GM19395 (cell line): ENCODE results near the gene CHPF.
A peak's percentile ranks its signal among the peaks of the same experiment; 100 is the strongest.

Experiments
- ATAC-seq: cut with Tn5 transposase; IDR thresholded peaks from one replicate; pipeline ENCODE4 v1.9.1; 2021; ENCODE audit warnings: mild to moderate bottlenecking, moderate library complexity; ENCODE audit not compliant: unreplicated experiment

The CHPF gene, protein sequence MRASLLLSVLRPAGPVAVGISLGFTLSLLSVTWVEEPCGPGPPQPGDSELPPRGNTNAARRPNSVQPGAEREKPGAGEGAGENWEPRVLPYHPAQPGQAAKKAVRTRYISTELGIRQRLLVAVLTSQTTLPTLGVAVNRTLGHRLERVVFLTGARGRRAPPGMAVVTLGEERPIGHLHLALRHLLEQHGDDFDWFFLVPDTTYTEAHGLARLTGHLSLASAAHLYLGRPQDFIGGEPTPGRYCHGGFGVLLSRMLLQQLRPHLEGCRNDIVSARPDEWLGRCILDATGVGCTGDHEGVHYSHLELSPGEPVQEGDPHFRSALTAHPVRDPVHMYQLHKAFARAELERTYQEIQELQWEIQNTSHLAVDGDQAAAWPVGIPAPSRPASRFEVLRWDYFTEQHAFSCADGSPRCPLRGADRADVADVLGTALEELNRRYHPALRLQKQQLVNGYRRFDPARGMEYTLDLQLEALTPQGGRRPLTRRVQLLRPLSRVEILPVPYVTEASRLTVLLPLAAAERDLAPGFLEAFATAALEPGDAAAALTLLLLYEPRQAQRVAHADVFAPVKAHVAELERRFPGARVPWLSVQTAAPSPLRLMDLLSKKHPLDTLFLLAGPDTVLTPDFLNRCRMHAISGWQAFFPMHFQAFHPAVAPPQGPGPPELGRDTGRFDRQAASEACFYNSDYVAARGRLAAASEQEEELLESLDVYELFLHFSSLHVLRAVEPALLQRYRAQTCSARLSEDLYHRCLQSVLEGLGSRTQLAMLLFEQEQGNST

GRCh38 chr2:219543596-219544358 is at the start of gene CHPF, which contains the start of gene TMEM198:
CHPF (minus strand) TSS chr2:219543809; CDS start chr2:219543538, 271 bp downstream.
TMEM198 (plus strand) TSS chr2:219544028; CDS start chr2:219544728, 700 bp downstream.
- peak; percentile 77 for ATAC-seq

DNA sequence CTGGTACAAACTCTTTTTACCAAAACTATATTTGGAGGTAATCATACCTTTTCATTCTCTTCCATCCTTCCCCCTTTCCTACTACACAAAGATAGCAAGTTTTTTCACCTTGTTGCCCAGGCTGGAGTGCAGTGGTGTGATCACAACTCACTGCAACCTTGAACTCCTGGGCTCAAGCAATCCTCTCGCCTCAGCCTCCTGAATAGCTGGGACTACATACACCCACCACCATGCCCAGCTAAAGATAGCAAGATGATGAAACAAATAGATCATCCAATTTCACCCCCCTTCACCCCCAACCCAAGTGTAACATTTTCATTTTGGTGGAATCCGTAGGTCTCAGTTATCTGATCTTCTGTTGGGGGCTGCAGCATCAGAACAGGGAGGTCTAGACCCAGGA is 49.5 kb upstream of the CHPF start:
- ATAC-seq: no peak

GRCh38 chr2:219592736-219593135 is 49.1 kb upstream of the CHPF start:
- no peak for ATAC-seq

GRCh38 chr2:219591091-219591490 is 47.5 kb upstream of the CHPF start:
- ATAC-seq: no peak

- ATAC-seq: no peak
These were observed 37.7 kb upstream of the CHPF start for GRCh38 chr2:219581346-219581745.

- no peak for ATAC-seq
These were observed 35.4 kb upstream of the CHPF start for GRCh38 chr2:219578811-219579613.

DNA sequence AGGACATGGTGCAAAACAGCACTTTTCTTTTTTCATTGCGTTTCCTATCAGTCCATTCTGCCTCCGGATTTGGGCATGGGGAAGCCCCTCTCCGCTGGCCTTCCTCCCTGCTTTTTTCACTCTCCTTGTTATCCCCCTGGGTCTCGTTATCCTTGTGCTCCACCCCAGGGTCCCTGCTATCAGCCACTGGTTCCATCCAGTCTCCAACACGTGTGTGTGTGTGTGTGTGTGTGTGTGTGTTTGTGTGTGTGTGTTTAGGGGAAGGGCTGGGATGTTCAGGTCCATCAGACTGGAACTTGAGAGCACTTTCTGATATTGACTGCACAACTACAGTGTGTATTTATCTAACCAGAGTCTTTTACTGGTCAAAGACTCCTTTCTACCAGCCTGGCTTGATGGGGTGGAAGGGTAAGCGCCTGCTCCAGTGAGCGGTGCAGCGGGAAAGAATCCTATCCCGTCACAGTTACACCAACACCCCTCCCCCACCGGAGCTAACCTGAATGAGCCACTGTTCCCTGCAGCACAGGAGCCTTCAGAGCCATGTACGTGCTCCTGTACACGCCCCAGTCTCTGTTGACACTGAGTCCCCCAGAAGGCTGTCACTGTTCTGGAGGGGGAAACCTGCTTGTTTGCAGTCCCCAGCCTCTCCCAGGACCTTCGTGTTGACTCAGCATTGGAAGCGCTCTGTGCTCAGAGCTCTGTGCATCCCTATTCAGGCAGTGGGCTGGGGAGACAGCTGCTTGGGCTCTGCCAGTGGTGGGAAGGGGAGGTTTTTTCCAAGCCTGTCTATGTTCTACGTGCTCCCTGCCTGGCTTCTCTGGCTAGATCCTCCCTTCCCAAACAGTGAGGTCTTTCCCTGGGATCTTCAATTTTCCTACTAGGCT is 33.1 kb upstream of the CHPF start:
- no peak for ATAC-seq

DNA sequence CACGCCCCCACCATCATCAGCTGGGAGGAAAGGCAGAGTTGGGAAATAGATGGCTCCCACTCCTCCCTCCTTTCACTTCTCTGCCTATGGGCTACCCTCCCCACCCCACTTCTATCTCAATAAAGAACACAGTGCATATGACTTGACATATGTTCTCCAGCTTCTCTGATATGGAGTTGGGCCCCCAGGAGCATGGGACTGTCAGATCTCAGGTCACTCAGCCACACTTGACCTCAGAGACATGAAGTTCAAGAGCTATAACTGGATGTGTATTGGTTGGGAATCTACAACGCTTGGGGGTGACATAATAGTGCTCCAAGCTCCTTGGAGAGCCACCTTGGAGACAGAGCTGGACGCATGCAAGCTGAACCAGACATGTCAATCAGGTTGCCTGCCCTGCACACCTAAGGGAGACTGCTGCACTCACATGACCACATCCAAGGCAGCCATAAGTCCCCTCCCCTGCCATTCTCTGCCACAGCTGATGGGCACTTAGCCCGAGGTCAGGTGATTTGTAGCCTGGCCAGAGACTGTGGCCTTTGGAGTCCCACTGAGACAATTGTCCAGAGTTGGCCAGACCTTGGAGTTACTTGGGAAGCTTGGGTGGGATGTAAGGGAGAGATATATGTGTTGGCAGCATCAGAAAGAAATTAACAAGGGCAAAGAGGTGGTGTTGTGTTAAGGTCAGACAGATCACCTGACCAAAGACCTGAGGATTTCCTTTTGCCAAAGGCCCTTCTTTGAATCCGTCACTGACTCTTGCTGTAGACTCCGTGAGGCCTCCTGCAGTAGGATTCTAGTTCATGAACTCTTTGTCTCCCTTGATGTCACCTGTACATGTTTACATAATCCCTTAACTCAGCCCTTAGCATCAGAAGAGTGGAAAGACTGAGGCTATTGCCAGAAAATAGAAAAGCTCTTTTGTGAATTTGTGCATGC is 32.2 kb upstream of the CHPF start:
- ATAC-seq: no peak

- ATAC-seq: no peak
These were observed 31.1 kb upstream of the CHPF start for GRCh38 chr2:219574484-219575311.

DNA sequence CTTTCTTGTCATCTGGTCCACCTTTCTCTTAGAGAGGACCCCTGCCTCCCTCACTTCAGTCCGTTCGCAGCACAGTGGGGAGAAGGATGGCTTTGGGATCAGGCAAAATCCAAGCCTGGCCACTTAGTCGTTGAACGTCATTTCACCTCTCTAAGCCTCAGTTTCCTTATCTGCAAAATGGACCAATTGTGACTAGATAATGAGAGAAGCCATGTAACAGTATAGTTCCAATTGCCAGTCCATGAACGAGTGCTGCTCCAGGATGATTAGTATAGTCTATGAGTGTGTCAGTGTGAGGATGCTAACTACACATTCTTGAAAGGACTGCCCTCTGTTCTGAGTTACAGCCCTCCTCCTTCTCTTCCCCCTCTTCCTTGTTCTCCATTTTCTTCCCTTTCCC is 29.6 kb upstream of the CHPF start:
- ATAC-seq: no peak

DNA sequence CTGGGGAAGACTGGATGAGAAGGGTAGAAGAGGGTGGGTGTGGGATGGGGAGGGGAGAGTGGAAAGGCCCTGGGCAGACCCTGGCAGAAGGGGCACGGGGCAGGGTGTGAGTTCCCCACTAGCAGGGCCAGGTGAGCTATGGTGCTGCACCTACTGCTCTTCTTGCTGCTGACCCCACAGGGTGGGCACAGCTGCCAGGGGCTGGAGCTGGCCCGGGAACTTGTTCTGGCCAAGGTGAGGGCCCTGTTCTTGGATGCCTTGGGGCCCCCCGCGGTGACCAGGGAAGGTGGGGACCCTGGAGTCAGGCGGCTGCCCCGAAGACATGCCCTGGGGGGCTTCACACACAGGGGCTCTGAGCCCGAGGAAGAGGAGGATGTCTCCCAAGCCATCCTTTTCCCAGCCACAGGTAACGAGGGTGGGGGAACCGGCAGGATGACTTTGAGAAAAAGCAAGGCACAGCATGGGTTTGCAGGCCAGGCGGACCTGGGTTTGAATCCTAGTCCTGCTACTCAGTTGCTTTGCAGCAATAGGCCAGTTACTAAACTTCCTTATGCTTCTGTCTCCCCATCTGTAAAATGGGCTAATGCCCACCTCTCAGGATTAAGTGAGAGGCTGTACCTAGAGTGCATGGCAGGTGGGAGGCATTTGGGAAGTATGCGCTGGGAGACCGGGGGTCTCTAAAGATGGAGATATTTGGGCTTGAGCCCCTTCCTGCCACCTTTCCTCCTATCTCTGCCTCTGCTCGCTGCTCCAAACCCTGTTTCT is 28.8 kb upstream of the CHPF start, which contains the start of gene INHA:
Gene INHA, plus strand, starts transcription at position 74 of the 765 bp plus-strand sequence. Its CDS starts 65 bp downstream, at position 139.
- ATAC-seq: no peak

DNA sequence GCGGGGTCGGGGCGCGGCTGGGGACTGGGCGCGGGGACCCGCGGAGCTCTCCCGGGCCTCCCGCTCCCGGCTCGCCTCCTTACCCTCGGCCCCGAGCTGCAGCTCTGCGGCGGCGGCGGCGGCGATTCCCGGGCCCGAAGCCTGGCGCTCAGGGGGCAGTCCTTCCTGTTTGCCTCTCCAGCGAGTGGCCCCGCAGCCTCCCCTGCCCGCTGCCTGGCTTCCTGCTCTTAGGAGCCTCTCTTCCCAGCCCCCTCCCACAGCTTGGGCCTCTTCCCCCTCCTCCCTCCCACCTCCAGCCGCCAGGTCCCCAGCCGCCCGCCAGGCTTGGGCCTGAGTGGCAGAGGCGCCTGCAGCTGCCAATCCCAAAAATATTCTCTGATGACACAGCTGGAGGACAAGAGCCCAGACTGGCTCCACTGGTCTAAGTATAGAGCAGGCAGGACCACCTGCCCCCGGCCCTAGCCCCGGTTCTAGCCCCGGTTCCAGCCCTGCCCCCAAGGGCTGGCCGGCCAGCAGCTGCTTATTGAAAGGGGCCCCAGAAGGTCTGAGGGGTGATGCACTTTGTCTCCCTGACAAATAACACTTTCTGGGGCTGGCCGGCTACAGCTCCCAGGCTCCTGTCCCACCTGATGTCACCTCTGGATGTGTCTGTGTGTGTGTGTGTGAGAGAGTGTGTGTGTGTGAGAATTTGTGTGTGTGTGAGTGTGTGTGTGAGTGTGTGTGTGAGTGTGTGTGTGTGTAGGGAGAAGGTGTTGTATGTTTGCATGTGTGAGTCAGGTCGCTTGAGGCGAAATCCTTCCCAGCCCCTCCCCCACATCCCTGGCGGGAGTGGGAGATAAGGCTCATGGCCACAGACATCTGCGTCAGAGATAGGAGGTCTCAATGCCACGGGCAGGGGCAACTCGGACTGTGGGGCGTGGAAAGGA is 28.0 kb upstream of the CHPF start, which contains the start of gene OBSL1:
Gene OBSL1, minus strand, starts transcription at position 229 of the 926 bp plus-strand sequence. CDS start 307 bp downstream, outside the sequence.
- no peak for ATAC-seq

DNA sequence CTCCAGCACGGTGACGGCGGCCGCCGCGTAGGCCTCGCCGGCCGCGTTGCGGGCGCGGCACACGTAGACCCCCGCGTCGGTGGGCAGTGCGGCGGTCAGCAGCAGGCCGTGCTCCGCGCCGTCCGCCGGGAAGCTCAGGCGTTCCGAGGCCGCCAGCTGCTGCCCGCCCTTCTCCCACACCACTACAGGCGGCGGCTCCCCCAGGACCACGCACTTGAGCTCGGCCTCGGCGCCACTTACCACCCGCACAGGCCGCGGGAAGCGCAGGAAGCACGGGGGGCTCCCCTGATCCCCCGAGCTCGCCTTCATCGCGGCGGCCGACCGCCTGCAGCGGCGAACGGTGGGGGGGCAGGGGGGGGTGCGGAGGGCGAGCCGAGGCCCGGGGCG is 27.3 kb upstream of the CHPF start:
- ATAC-seq: no peak

DNA sequence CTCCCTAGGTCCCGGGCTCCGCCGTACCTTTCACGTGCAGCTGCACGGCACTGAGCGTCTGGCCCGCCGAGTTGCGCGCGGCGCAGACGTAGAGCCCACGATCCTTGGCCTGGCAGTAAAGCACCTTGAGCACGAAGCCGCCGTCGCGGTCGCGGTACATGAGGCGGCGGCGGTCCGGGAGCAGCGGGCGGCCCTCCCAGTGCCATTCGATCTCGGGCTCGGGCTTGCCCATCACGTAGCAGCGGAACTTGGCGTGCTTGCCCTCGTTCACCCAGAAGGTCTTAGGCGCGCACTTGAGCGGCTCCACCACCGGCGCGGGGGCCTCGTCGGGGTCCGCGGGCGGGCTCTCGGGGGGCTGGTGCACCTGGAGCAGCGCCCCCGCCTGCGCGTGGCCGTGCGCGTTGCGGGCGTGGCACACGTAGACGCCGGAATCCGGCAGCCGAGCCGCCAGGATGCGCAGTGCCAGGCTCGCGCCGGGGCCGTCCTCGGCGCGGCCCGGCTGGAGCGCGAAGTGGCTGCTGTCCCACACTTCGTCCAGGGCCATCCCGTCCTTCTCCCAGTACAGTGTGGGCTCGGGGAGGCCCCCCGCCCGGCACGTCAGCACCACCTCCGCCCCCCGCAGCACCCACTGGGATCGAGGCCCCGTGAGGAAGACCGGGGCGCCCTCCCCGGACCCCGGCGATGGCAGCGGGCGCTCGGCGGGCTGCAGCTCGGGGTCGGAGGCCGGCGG is 26.8 kb upstream of the CHPF start:
- ATAC-seq: no peak

DNA sequence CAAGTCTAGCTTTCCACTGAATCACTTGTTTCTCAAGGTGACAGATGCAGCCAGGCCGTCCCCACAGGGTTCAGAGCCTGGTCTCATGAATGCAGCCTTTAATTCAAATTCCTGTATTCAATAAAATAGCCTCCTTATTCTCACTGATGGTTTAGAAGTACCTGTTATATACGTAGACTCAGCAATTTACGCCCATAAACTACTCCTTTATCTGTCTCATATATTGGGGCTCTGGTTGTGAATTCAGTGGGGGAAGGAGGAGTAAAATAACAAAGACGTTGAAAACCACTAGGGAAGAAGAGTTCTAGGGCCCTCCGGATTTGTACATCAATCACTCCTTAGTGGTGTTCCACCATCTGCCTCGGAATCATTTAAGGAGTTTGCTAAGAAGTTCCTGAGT is 26.0 kb upstream of the CHPF start:
- no peak for ATAC-seq
